Vagina (tissue), 2 donors: Measurements from ENCODE around the gene ZAP70.

Experiments used
- POLR2AphosphoS5 ChIP-seq, 2 donors: sonication (generic); formaldehyde crosslinking; IDR thresholded peaks; one replicate each; pipeline ENCODE4 v1.9.0; 2017; ENCODE audit warnings: antibody characterized with exemption in 2 of 2, mild to moderate bottlenecking in 2 of 2, low read depth in 1 of 2; ENCODE audit not compliant: insufficient read depth in 1 of 2
- TF ChIP-seq, protein P1 (sequence below), 3 experiments: fragments of 450-650 bp in 2 of 3; fragments of 200-600 bp in 1 of 3; sonication (generic) in 1 of 3; IDR thresholded peaks; one replicate each; pipeline ENCODE4 v1.5.1; 2017 to 2019; ENCODE audit warnings: antibody characterized with exemption in 3 of 3, mild to moderate bottlenecking in 2 of 3, moderate library complexity in 2 of 3

DNA sequence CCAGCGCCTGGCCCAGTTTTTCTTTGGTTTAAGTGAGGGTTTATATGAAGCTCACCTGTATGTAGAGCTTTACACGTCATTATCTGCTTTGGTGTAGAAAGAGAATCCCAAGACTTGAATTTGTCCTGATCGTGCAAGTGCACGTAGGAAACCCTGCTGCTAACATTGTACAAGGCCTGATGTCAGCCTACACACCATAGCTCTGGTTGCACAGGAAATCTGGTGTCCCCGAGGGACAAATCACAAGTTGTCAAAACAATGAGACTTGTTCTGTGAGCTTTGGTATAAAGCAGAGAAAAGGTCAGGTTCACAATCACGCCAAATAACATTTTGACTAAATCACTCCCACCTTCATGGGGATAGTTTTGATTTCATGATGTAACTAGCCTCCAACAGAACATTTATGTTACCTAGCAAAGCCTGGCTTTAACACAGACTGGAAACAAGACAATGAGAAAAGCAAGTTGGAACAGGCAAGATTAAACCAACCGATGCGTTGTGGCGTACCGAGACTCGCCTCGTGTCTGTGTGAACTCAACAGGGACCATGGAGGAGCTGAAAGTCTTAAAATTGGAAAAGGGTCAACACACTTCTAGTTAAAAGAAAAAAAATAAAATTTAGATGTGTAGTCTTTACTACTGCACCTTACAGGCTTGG lies 41.4 kb downstream of the ZAP70 start:
- TF ChIP-seq, protein P1, sequence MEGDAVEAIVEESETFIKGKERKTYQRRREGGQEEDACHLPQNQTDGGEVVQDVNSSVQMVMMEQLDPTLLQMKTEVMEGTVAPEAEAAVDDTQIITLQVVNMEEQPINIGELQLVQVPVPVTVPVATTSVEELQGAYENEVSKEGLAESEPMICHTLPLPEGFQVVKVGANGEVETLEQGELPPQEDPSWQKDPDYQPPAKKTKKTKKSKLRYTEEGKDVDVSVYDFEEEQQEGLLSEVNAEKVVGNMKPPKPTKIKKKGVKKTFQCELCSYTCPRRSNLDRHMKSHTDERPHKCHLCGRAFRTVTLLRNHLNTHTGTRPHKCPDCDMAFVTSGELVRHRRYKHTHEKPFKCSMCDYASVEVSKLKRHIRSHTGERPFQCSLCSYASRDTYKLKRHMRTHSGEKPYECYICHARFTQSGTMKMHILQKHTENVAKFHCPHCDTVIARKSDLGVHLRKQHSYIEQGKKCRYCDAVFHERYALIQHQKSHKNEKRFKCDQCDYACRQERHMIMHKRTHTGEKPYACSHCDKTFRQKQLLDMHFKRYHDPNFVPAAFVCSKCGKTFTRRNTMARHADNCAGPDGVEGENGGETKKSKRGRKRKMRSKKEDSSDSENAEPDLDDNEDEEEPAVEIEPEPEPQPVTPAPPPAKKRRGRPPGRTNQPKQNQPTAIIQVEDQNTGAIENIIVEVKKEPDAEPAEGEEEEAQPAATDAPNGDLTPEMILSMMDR (IDR thresholded peaks at IDR 0.05), result no peak
- no peak for TF ChIP-seq POLR2AphosphoS5 (IDR thresholded peaks at IDR 0.05; ENCODE audit: insufficient read depth in 1 of 2, low read depth in 1 of 2)
